Osteocyte (in vitro differentiated cells): ENCODE data around the gene MPPED1. TPM values are rescaled to one million over a fixed set of nuclear protein-coding genes. Genes with fewer than 3 reads are reported as not detected.

Experiments used
- DNase-seq: peaks from one replicate; pipeline ENCODE4 v3.0.0; 2021; ENCODE audit warnings: mixed read lengths; ENCODE audit not compliant: unreplicated experiment; ENCODE audit errors: extremely low spot score
- H3K27ac Mint-ChIP-seq: one replicate; pipeline ENCODE4 v1.8.0; 2021; ENCODE audit warnings: mild to moderate bottlenecking, mixed read lengths; ENCODE audit not compliant: unreplicated experiment
- H3K27me3 Mint-ChIP-seq: one replicate; pipeline ENCODE4 v1.8.0; 2021; ENCODE audit warnings: mixed read lengths; ENCODE audit not compliant: unreplicated experiment
- H3K36me3 Mint-ChIP-seq: one replicate; pipeline ENCODE4 v1.8.0; 2021; ENCODE audit warnings: mixed read lengths; ENCODE audit not compliant: unreplicated experiment
- H3K4me1 Mint-ChIP-seq: one replicate; pipeline ENCODE4 v1.8.0; 2021; ENCODE audit warnings: mixed read lengths; ENCODE audit not compliant: unreplicated experiment
- H3K4me3 Mint-ChIP-seq: one replicate; pipeline ENCODE4 v1.8.0; 2021; ENCODE audit warnings: mild to moderate bottlenecking, moderate library complexity, mixed read lengths; ENCODE audit not compliant: unreplicated experiment
- H3K9me3 Mint-ChIP-seq: one replicate; pipeline ENCODE4 v1.8.0; 2021; ENCODE audit warnings: mixed read lengths; ENCODE audit not compliant: unreplicated experiment
- total RNA-seq: library from RNA; stranded (reverse); gene quantifications from 2 replicates; pipeline ENCODE4 v1.2.1, GENCODE V29; 2021
- TF ChIP-seq, protein P1 (sequence below): fragments of 200-600 bp; sonication (generic); IDR thresholded peaks from 2 replicates; pipeline ENCODE4 v1.5.0; 2021; ENCODE audit warnings: antibody characterized with exemption, mild to moderate bottlenecking, moderate library complexity

MPPED1 gene
- total RNA-seq, 1 donor from 2014 or later = not detected

DNA sequence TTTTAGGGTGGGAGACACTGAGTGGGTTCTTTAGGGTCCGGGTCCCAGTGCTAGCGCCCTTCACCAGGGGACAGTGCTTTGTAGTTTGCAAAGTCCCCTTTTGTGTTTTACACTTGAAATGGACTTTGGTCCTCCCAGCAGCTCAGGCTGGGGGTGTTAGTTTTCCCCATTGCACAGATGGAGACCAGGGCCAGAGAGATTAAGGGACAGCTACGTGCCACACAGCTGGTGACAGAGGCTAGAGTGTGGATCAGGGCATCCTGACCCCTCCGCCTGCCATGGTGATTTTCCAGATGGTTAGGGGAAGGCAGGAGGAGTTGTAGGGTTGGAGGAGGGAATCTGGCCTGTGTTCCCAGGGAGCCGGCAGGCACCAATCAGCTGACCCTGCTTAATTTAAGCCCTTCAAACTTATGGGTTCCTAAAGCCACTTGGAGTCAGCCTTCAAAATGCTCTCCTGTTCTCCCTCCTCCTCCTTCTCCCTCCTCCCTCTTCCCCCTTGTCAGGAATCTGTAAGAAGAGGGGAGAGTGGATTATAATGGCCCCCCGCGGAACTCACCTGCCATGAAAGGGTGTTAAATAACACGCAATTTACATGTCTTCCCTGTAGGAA lies 22.5 kb upstream of the MPPED1 start:
- DNase-seq = no peak
- H3K27ac Mint-ChIP-seq = no peak overlapping the region
- H3K36me3 Mint-ChIP-seq = no peaks in the 10 kb centered on the region
- H3K4me1 Mint-ChIP-seq = no peaks in the 10 kb centered on the region
- H3K27me3 Mint-ChIP-seq = peaks cover 33% of the 10 kb centered on the region
- no peak overlapping the region for H3K4me3 Mint-ChIP-seq
- H3K9me3 Mint-ChIP-seq = no peaks in the 10 kb centered on the region
- TF ChIP-seq, protein P1, sequence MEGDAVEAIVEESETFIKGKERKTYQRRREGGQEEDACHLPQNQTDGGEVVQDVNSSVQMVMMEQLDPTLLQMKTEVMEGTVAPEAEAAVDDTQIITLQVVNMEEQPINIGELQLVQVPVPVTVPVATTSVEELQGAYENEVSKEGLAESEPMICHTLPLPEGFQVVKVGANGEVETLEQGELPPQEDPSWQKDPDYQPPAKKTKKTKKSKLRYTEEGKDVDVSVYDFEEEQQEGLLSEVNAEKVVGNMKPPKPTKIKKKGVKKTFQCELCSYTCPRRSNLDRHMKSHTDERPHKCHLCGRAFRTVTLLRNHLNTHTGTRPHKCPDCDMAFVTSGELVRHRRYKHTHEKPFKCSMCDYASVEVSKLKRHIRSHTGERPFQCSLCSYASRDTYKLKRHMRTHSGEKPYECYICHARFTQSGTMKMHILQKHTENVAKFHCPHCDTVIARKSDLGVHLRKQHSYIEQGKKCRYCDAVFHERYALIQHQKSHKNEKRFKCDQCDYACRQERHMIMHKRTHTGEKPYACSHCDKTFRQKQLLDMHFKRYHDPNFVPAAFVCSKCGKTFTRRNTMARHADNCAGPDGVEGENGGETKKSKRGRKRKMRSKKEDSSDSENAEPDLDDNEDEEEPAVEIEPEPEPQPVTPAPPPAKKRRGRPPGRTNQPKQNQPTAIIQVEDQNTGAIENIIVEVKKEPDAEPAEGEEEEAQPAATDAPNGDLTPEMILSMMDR = no peak

DNA sequence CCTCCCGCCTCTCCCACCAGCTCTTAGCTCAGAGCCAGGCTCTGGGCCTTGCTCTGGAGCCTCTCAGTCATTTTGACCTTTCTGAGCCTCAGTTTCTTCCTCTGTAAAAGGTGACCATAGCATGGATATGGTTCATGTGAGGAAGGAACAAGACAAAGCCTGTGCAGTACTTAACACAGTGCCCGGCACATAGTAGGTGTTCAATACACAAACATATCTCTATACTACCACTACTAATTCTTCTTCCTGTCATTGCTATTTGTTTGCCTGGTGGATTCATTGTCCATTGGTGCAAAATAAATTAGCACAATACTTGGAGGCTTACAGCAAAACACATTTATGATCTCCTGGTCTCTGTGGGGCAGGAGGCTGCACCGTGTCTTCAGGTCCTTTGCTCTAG lies 21.6 kb upstream of the MPPED1 start:
- Mint-ChIP-seq H3K4me3 (no peak overlapping the region), H3K9me3 (no peaks in the 10 kb centered on the region), H3K4me1 (no peaks in the 10 kb centered on the region), H3K27me3 (peaks cover 26% of the 10 kb centered on the region), H3K36me3 (no peaks in the 10 kb centered on the region), H3K27ac (no peak overlapping the region)
- TF ChIP-seq, protein P1 = no peak
- no peak for DNase-seq

DNA sequence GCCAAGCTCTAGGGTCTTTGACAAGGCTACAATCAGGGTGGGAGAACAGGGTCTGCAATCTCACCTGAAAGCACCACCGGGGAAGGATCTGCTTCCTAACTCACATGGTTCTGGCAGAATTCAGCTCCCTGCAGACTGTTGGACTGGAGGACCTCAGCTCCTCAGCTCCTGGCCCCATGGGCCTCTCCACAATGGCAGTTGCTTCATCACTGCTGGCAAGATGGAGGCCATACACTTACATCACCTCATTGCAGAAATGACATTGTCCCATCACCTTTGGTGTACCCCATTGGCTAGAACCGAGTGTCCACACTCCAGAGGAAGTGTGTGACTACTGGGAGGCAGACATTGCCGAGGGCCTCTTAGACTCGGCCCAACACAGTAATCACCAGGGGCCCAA lies 20.9 kb upstream of the MPPED1 start:
- Mint-ChIP-seq H3K4me3 (no peak overlapping the region), H3K36me3 (no peaks in the 10 kb centered on the region), H3K27me3 (peaks cover 19% of the 10 kb centered on the region), H3K27ac (no peak overlapping the region), H3K4me1 (no peaks in the 10 kb centered on the region), H3K9me3 (no peaks in the 10 kb centered on the region)
- TF ChIP-seq, protein P1 = no peak
- DNase-seq = no peak

DNA sequence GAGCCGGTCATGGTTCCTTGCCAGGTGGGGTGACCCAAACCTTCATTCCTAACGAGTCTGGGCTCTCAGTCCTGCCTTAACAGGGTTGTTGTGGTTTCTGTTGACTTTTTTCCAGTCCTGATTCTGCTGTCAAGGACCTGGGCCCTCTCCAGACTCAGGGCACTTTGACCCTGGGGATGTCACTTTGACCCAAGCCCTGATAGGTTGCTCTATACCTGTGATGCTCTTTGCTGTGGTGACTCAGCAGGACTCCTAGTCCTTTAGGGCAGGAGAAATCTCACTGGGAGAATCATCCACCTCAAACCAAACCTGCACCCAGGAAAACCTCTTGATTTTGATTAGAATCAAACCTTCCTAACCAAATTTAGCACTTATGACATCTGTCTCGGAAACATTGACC lies 20.5 kb upstream of the MPPED1 start:
- Mint-ChIP-seq H3K27ac (no peak overlapping the region), H3K4me3 (no peak overlapping the region), H3K27me3 (peaks cover 16% of the 10 kb centered on the region), H3K9me3 (no peaks in the 10 kb centered on the region), H3K4me1 (no peaks in the 10 kb centered on the region), H3K36me3 (no peaks in the 10 kb centered on the region)
- no peak for DNase-seq
- TF ChIP-seq, protein P1 = no peak

DNA sequence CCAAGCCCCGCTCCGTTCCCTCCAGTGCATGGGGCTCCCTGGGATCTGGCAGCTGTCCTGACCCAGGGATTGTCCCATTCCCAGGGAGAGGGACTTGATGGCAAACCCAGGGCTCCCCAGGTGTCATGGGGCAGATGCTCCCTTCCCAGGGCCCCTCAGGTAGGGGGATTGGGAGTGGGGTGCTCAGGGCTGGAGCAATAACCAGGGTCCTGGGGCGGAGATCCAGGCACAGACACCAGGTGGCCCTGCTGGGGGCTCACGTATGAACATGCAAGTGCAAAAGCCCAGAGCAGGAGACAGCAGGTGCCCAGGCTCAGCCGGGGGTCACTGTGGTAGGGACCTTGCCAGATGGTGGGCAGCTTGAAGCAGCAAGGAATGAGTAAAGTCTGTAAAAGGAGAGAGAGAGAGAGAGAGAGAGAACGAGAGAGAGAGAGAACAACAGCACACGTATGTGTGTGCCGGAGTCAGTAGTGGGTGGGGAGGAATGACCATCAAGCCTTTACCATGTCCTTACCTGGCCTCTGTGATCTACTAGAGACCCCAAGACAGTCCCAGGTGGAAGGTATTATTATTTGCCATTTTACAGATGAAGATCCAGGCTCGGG lies 19.3 kb upstream of the MPPED1 start:
- Mint-ChIP-seq H3K4me1 (no peaks in the 10 kb centered on the region), H3K36me3 (no peaks in the 10 kb centered on the region), H3K9me3 (no peaks in the 10 kb centered on the region), H3K27ac (no peak overlapping the region), H3K4me3 (no peak overlapping the region), H3K27me3 (peaks cover 10% of the 10 kb centered on the region)
- TF ChIP-seq, protein P1 = no peak
- no peak for DNase-seq
